ENCODE measurements around the gene FGD6. TPM values are rescaled to one million over a fixed set of nuclear protein-coding genes. Genes with fewer than 3 reads are reported as not detected.

Gene FGD6
- total and polyA plus RNA-seq, 3 donors from 2014 or later, result 4.8 to 13.6 (median 13.1) TPM

DNA sequence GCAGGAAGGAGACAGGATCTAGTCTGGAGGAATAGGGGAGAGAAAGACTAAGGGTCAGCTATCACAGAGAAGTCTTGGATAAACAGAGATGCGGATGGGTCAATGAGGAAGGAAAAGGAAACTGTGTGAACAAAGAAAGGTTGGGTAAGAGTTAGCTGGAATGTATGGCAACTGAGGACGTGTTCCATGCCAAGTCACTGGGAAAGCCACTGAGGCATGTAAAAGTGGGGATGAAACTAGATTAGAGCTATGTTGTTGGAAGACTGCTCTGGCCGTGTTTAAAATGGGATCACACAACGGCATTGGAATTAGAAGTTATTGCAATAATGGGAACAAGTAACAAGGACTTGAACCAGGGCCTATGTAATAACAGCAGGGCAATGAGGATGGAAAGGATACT, 139.9 kb downstream of the FGD6 start:
- Histone ChIP-seq H3K36me3 (ENCODE audit: low read depth, missing control alignments) (no peaks in the 10 kb centered on the region), H3K27me3 (no peaks in the 10 kb centered on the region), H3K4me3 (no peak overlapping the region), H3K4me1 (peaks cover 15% of the 10 kb centered on the region), H3K9me3 (no peaks in the 10 kb centered on the region), H3K27ac (peak overlapping the region in 1 of 2 donors; percentile 21)
- 56 to 75% methylated on average over 4 of the region's 4 CpGs for WGBS, 2 donors
- intact Hi-C loops (cut with DNase I; ENCODE audit: low total_unique reads), result no loop called here
- no peak for DNase-seq
- TF ChIP-seq POLR2A (IDR thresholded peaks at IDR 0.05), result no peak
- TF ChIP-seq, protein P1, sequence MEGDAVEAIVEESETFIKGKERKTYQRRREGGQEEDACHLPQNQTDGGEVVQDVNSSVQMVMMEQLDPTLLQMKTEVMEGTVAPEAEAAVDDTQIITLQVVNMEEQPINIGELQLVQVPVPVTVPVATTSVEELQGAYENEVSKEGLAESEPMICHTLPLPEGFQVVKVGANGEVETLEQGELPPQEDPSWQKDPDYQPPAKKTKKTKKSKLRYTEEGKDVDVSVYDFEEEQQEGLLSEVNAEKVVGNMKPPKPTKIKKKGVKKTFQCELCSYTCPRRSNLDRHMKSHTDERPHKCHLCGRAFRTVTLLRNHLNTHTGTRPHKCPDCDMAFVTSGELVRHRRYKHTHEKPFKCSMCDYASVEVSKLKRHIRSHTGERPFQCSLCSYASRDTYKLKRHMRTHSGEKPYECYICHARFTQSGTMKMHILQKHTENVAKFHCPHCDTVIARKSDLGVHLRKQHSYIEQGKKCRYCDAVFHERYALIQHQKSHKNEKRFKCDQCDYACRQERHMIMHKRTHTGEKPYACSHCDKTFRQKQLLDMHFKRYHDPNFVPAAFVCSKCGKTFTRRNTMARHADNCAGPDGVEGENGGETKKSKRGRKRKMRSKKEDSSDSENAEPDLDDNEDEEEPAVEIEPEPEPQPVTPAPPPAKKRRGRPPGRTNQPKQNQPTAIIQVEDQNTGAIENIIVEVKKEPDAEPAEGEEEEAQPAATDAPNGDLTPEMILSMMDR (IDR thresholded peaks at IDR 0.05), result no peak

DNA sequence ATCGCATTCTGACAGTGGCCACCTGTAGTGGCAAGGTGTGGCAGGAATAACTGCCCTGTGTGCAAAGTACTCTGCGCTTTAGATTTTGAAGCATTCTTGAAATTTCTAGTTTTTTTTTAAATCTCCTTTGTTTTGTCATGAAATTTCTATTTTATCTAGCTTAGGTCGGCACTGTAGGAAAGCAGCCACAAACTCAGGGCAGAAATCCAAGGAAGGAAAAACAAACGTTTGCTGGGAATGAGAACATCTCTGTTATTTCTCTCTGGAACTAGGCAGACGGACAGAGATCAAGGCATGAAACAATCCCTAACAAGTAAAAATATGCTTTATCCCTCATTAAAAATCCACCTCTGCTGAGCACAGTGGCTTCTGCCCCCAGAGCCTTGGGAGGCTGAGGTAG, 142.5 kb downstream of the FGD6 start:
- Histone ChIP-seq H3K4me3 (no peak overlapping the region), H3K9me3 (no peaks in the 10 kb centered on the region), H3K27me3 (no peaks in the 10 kb centered on the region), H3K27ac (peak overlapping the region; percentile 95 to 98), H3K4me1 (peaks cover 19% of the 10 kb centered on the region), H3K36me3 (ENCODE audit: low read depth, missing control alignments) (no peaks in the 10 kb centered on the region)
- TF ChIP-seq POLR2A (IDR thresholded peaks at IDR 0.05), result no peak
- TF ChIP-seq, protein P1 (IDR thresholded peaks at IDR 0.05), result no peak
- peak; percentile 32 for DNase-seq
- intact Hi-C loops (cut with DNase I; ENCODE audit: low total_unique reads), result no loop called here
- 27 to 36% methylated on average over 5 of the region's 5 CpGs for WGBS, 2 donors

DNA sequence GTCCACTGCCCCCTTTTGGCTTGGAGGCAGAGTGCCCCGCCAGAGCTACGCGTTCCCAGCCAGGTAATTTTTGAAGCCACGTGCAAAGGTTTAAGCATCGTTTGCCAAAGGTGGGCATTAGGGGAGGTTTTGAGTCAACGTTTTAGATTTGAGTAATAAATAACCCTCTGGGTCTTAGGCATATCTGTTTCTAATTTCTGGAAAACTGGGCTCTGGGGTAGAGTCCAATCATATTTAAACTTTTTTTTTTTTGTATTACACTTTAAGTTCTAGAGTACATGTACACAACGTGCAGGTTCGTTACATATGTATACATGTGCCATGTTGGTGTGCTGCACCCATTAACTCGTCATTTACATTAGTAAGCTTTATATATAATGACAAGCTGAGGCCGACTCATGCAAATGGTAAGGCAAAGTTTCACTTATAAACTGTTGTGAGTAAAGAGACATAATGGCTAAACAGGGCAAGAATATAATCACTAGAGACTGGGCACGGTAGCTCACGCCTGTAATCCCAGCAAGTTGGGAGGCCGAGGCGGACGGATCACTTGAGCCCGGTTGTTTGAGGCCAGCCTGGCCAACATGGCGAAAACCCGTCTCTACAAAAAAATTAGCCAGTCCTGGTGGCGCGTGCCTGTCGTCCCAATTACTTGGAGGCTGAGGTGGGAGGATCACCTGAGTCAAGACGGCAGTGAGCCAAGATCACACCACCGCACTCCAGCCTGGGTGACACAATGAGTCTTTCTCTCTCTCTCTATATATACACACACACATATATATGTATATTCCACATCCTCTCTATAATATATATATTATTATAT, 143.4 kb downstream of the FGD6 start:
- DNase-seq, result no peak
- WGBS, 2 donors, result 38 to 46% methylated on average over 23 of the region's 23 CpGs
- Histone ChIP-seq H3K9me3 (no peaks in the 10 kb centered on the region), H3K36me3 (ENCODE audit: low read depth, missing control alignments) (no peaks in the 10 kb centered on the region), H3K4me3 (peak overlapping the region; percentile 95 to 99), H3K27me3 (no peaks in the 10 kb centered on the region), H3K4me1 (peaks cover 19% of the 10 kb centered on the region), H3K27ac (peak overlapping the region; percentile 95 to 98)
- TF ChIP-seq POLR2A (IDR thresholded peaks at IDR 0.05), result no peak
- TF ChIP-seq, protein P1 (IDR thresholded peaks at IDR 0.05), result peak in 1 of 3 experiments; percentile 77
- intact Hi-C loops (cut with DNase I; ENCODE audit: low total_unique reads), result no loop called here

DNA sequence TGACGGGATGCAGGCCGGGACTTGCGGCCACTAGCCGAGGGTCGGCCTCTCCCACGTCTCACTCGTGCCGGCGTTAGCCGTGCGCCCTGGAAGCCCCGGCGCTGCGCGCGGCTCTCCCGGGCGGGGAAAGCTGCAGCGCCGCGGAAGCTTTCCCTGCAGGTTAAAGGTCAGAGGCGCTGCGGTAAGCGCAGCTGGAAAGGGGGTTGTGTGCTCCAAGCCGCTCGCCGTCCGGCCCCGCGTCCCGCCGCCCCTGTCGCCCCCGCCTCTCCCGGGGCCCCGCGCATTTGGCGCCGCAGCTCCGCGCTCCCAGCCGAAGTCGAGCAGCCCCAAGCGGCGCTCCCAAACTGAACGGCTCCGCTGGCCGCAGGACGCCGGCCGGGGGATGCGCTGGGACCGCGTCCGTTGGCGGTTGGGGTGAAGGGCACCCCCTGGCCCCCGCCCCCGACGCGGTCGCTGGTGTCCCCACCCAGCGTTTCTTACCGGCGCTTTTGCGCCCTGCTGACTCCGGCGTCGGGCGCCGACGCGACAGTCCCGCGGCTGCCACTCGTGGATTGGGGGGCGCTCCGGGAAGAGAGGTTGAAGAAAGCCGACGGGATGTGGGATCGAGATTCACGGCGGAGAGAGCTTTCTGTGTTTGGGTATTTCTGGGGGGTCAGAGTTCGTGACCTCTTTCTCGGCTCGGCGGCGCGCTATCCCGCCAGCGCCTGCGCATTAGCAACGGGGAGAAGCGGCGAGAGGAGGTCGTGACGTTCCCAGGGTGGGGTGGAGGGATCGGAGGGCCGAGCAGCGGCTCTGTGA, 144.2 kb downstream of the FGD6 start, which contains the start of gene NR2C1:
TSS of gene NR2C1 (minus strand) at position 719 of the 798 bp plus-strand sequence. CDS start 6,234 bp downstream, outside the sequence.
- intact Hi-C loops (cut with DNase I; ENCODE audit: low total_unique reads), result no loop called here
- TF ChIP-seq, protein P1 (IDR thresholded peaks at IDR 0.05), result peak in 2 of 3 experiments; percentile 82 to 90
- no peak for TF ChIP-seq POLR2A (IDR thresholded peaks at IDR 0.05)
- H3K27me3 ChIP-seq, result no peaks in the 10 kb centered on the region
- peak; percentile 95 for DNase-seq
- peaks cover 19% of the 10 kb centered on the region for H3K4me1 ChIP-seq
- WGBS, 2 donors, result 0% methylated on average over 4 to 69 of the region's 99 CpGs
- peak within 1 kb of the TSS; percentile 95 to 98 for H3K27ac ChIP-seq
- H3K36me3 ChIP-seq (ENCODE audit: low read depth, missing control alignments), result no peaks in the 10 kb centered on the region
- H3K9me3 ChIP-seq, result no peaks in the 10 kb centered on the region
- peak within 1 kb of the TSS; percentile 95 to 99 for H3K4me3 ChIP-seq

Data from testis (tissue), 3 donors.